ENCODE results near the gene VWA3B.
"Not testable (repeated sequence)": the region's sequence is repeated elsewhere in the genome, so short reads cannot be mapped to it uniquely, and the experiment has no call there.

VWA3B gene, protein sequence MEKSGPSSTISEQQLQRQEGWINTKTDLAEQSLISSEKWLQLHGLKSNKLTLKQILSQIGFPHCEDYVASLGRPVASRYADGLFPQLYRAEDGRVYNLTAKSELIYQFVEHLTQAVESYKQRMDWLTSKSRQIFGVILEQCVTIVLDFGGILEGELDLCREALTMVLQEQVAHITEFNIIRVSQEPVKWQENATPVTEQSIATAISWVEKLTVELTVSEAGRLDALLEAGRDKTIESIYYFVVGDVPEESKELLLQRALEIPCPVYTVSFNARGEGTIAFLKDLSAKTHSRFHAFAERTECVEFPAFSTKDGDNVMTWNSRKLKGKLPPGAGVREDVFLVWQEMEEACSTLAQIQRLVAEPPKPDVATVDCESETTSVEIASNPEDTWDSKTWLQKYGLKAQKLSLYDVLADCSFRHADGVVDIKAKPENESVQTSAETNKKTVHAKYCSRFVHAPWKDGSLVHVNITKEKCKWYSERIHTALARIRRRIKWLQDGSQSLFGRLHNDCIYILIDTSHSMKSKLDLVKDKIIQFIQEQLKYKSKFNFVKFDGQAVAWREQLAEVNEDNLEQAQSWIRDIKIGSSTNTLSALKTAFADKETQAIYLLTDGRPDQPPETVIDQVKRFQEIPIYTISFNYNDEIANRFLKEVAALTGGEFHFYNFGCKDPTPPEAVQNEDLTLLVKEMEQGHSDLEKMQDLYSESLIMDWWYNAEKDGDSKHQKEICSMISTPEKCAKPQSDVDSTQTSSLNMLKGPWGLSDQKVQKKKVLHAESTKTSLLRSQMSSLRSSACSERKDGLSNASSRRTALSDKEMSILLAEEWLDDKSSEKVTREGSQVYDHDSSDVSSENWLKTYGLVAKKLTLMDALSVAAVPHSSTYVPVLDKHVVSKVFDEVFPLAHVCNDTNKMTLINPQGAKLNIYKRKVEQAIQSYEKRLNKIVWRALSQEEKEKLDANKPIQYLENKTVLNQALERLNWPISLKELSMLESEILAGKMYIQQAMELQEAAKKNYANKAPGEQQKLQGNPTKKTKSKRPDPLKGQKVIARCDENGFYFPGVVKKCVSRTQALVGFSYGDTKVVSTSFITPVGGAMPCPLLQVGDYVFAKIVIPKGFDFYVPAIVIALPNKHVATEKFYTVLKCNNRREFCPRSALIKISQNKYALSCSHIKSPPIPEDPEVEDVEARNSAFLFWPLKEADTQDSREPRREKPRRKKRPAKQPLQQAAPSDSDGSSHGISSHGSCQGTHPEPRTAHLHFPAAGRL (N-terminal part only)

DNA sequence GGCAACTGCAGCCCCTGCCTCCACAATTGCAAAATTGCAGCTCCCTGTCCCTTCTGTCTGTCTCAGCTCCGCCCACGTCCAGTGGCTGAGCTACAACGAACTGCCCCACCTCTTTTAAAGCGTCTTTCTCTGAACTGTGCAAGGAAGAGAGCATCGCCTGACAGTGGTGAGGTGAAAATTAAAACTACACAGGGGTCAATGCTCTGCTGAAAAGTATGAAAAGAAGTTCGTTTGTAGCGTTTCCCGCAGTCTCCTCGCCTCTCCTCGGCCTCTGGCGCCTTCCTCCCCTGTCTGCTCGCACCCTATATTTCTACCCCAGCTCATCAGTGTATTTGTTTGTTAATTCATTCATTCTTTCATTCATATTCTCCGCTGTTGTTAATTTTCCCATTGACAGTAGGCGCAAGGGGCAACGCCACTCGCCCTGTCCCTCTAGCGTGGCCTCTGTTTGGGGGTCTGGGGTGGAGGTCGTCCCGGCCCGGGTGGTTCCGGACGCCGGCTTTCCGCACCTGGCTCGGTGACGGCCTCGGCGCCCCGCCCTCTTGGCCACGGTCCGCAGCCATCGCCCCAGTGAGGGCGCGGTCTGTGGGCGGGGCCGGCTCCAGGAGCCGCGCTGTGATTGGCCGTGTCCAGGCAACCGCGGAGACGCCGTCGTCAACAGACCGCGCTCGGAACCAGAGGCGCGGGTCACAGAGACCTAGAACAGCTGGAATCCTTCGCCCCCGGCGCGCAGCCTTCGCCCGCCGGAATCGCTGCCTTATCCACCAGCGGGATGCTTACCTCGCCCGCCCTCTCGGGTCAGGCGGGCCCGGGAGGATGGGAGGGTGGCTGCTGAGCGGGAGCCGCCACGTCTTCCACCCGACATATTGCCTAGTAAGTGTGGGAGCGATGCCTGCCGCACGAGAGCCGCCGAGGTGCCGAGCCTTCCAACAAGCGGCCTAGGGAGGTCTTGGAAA is at the start of gene VWA3B:
VWA3B (plus strand) TSS at position 677 of the 956 bp plus-strand sequence. CDS start 5,926 bp downstream, outside the sequence.
- DNase-seq, result peak; percentile 78

DNA sequence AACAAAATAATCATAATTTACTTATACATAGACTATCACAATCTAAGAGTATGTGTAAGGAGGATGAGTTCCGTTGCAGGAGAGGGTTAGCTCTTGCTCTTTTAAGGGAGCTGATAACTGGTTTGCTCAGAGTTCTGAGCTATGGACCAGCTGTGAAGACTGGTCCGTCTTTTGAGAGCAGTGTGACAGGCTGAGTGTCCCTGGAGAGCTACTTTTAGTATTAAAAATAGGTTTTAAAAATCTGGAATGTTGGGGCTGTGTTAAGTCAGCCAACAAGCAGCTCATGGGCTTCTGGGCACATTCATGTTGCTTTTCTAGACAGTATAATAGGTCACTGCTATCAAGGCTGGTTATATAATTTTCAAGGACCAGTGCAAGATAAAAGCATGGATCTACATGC is 49.8 kb upstream of the VWA3B start:
- DNase-seq, result no peak

DNA sequence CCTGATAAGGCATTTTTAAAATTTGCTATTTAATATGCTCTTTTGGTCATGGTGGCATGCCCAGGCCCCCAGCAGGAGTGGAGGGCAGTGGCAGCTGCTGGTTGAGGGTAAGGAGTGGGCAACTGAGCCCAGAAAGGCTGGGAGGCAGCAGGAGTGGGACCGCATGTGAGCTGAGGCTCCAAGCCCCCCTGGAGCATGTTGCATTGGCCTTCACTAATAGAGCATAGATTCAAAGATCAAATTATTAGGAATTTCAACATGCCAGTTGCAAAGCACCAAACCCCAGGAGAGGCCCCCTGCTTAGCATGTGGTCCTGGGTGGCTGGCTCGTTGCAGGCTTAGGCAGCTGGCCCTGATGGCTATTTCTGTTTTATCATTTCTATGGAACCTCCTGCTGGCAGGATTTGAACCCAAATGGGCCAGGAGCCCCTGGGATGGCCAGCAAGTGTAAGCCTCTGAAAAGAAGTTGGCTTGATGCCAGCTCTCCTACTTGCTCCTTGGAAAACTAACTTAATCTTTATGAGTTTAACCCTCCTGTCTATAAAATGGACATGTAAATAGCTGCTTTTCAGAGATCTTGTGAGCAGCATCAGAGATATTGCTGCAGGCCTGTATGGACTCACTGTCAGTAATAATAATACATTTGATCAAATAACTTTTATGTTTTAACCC is 49.2 kb upstream of the VWA3B start:
- no peak for DNase-seq

DNA sequence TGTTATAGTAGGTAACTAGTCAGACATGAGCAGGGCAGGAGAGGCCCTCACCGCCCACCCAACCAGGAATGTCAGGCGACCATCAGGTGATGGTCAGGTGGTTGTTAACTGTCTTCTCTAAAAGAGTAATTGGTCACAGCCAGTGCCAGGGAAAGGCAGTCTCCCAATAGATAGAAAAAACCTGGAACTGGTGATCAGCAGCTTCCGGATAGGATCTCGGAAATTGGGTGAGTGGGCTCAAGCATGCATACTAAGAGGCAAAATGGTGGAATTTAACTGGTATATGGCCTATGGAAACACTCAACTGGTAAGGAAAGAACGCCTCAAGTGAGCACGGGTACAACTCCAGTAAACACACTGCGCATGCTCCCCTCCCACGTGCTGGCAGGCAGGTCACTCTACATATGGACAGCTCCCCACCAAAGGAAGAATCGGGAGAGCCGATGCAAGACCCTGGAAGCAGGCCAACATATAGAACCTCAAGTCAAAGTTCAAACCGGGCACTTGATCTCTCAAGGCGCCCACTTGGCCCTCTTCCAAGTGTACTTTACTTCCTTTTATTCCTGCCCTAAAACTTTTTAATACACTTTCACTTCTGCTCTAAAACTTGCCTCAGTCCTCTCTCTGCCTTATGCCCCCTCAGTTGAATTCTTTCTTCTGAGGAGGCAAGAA is 47.7 kb upstream of the VWA3B start:
- DNase-seq, result no peak

DNA sequence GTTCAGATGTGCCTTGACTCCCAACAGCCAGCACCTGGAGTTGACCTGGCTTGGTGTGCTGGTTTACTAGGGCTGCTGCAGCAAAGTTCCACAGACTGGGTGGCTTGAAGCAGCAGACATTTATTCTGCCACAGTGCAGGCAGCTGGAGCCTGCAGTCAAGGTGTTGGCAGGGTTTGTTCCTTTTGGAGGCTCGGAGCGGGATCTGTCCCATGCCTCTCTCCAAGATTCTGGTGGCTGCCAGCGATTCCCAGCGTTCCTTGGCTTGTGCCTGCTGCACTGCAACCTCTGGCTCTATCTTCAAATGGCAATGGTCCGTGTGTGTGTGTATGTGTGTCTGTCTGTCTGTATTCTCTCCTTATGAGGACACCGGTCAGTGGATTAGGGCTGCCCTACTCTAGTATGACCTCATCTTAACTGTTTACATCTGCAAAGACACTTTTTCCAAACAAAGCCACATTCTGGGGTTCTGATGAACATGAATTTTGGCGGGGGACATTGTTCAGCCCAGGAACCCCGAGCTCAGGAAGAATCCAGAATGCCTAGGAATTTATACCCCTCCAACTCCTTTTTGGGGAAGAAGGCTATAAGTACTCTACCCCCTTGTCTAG is 46.5 kb upstream of the VWA3B start:
- no peak for DNase-seq

DNA sequence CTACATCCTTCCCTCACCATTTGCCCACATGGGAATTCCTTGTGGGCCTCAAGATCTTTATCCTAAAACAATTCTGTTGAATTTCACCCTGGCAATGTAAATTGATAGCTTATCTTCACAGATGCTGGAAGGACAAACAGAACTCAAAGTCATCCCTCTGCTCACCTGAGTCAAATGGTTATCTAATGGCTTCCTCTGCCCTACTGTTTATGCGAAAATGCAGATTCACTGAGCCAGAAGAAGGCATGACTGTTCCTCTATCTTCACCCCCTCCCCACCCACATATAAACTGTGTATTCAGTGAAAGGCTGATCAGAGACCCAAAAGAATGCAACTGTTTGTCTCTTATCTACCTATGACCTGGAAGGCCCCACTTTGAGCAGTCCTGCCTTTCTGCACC is 43.9 kb upstream of the VWA3B start:
- DNase-seq, result no peak

DNA sequence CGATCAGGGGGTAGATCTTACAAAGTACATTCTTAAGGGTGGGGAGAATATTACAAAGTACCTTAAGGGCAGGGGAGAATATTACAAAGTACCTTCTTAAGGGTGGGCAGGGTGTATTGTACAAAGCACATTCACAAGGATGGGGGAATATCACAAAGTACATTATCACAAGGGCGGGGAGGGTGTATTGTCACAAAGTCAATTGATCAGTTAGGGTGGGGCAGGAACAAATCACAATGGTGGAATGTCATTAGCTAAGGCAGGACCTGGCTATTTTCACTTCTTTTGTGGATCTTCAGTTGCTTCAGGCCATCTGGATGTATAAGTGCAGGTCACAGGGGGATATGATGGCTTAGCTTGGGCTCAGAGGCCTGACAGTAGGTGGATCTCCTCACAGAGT is 42.2 kb upstream of the VWA3B start:
- not testable (repeated sequence) for DNase-seq

DNA sequence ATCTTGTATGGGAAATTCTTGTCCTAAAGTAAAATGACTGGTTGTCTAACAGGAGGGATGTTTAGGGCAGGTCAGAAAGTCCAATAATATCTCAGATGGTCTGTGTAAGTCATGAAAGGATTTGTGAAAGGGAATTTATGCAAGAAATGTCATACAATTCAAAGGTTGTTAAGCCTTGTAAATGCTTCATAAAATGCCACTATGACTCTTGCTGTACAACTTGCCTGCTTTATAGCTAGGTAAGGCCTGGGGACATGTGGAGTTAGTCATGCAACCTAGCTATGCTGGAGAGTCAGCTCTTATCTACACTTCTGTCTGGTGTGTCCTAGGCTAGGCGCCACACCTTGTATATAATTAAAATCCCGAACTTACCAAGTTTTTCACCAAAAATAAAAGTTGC is 36.9 kb upstream of the VWA3B start:
- no peak for DNase-seq

DNA sequence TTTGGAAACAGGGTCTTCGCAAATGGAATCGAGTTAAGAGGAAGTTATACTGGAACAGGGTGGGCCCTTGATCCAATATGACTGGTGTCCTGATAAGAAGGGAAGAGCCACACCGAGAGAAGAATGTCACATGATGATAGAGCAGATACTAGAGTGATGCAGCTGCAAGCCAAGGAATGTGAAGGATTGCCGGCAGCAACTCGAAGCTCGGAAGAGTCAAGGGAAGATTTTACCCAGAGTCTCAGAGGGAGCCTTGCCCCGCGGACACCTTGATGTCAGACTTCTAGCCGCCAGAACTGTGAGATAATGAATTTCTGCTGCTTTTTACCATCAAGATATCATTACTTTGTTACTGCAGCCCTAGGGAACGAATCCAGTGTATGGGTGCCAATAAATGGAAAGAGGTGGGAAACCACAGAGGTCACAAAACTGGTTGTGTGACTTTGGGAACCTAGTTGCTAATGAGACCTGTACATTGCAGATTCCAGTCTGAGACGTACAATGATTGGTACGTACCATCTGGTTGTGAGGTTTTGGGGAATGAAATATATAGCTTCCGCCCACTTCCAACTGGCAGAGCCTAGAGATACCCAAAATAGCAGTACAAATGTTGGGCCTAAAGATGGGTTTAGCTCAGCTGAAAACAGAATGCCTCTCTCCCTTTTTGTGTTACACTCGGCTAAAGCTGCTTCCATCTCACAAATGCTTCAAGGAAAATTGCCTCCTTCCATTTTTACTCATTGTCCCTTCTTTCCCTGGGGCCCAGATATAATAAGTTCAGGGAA is 28.6 kb upstream of the VWA3B start:
- no peak for DNase-seq

DNA sequence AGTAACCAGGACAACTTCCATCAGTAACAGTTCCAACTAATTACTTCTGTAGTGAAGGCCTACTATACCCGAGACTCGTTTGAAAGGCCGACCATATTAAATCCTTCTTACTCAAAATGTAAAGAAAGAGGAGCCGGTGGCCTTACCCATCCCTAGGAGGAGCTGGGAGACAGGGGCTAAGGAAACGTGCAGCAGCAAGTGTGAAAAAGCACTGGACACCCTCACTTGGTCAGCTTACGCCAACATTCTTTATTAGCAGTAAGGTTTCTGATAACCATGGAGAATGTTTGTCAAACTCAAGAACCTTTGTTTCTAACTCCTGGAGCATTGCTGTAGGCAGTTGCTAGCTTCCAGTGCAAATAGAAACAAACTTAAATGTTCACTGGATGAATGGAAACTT is 26.7 kb upstream of the VWA3B start:
- DNase-seq, result no peak

DNA sequence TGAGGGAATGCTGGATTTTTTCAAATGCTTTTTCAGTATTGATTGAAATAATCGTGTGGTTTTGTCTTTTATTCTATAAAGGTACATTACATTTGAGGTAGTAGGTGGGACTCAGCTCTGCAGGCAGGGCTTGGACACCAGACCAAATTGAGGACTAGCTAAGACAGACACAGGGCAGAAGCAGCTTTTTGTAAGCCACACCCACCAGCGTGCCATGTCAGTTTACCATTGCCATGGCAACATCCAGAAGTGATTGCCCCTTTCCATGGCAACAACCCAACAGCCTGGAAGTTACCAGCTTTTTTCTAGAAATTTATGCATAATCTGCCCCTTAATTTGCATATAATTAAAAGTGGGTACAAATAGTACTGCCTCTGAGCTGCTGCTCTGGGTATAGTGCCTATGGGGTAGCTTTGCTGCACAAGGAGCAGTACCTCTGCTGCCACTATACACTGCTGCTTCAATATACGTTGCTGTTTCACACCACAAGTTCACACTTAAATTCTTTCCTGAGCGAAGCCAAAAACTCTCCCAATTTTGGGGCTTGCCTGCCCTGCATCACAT is 23.6 kb upstream of the VWA3B start:
- DNase-seq, result no peak

DNA sequence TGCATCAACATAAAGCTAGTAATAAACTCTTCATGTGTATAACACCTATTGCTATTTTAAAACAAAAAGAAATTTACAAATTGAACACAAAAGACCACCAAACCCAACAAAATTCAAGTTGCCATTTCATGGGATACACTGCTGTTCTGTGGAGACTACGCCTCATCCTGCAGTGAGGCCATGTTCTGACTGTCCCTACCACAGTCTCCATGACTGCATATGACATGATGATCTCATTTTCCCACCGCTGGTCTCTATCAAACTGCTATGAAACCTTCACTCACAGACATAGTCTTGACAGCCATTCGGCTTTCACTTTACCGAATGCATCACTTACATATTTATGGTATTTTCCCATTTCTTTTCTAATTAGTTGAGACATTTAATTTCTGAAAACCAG is 21.2 kb upstream of the VWA3B start:
- DNase-seq, result no peak

DNA sequence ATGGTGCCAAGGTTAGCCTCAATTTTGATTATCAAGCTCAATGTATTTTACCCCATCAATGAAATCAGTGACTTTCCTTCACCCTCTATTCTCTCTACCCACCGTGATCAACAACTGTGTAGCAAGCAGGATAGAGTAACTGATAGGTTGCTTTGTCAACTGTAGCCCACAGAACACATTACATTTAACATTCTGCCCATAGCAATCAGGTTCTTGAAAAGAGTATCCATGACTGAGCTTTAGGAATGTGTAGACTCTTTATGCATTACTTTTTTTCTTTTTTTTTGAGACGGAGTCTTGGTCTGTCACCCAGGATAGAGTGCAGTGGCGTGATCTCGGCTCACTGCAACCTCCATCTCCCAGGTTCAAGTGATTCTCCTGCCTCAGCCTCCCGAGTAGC is 19.8 kb upstream of the VWA3B start:
- DNase-seq, result no peak

DNA sequence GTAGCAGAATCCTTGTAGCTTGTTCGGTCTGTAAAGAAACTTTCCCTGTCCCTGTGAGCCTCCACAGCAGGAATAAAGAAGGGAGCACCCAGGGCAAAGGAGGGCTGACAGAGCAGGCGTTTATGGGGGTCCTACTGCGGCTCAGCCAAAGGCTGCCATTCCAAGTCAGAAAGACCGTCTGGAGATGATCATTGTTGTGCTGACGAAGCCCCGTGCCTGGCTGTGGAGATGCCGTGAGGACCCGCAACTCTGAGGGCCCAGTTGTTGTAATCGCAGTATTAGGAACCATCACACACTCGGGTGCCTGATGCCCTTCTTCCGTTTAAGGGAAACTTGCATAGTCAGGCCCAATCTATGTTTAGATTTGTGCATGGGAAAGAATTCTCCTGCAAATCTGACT is 16.9 kb upstream of the VWA3B start:
- no peak for DNase-seq

DNA sequence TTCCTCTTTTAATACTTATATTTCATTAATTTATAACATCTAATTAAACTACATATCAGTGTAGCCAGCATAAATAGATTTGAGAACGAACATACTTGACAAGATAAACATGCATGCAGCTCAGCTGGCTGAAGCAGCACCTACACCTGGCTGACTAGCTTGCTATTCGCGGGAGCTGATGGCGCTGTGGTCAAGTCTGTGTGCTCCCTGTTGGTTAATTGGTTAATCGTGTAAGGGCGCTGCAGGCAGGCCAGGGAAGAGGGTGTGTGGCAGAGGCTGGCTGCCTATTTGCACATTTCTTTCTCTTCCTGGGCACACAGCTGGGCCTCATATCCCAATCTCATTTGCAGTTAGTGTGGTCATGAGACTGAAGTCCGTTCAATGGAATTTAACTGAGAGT is 14.5 kb upstream of the VWA3B start:
- no peak for DNase-seq

DNA sequence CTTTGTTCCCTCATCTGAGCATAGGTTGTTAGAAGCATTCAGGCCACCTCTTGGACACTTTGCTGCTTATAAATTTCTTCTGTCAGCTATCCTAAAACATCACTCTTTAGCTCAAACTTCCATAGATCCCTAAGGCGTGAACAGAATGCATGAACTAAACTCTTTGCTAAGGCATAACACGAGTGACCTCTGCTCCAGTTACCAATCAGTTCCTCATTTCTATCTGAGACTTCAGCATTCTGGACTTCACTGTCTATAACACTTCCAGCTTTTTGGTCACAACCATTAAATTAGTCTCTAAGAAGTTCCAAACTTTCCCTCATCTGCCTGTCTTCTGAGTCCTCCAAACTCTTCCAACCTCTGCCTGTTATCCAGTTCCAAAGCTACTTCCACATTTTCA is 8.3 kb upstream of the VWA3B start:
- DNase-seq, result no peak

DNA sequence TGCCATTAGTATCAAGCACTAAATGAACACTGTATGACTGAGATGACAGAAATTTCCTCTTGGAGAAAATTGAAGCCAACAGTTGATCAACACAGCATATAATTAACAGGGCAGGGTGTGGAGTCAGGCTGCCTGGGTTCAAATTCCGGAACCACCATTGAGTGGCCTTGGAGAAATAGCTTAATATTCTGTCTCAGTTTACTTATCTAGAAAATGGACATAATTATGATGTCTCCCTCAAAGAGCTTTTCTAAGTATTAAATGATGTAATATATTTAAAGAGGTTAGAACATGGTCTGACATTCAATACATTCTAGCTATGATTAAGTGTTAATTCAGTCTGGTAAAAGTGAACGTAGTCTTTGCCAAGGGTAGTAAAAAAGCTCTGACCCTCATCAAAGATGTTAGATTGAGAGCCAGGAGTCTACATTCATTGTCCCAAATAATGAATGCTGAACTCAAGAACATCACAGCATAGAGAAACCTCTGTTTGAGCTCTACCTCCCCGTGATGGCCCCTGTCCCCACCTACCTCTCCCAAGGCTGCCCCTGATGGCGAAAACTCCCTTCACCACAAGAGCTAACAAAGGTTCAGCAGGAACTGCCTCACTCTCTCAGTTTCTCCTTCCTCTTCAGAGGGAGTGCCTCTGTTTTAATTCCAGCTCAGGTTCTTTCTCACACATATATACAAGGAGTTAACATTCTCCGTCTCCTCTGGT is 2.7 kb upstream of the VWA3B start:
- no peak for DNase-seq

DNA sequence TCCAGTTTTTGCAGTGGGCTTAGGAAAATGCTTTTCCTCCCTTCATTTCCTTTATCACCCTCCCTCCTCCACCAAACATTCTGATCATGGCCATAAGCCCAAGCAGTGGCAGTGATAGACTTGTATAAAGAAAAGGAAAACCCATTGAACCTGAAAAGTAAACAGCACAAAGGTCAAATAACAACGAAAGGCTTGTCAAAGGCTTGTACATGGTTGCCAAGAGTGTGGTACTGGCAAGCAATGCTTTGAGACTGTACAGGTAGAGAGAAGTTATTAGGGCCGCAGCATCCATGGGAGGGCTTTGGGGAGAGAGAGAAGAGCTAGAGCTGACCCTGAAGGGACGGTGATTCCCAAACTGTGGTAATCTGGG is 2.1 kb upstream of the VWA3B start:
- DNase-seq, result no peak

DNA sequence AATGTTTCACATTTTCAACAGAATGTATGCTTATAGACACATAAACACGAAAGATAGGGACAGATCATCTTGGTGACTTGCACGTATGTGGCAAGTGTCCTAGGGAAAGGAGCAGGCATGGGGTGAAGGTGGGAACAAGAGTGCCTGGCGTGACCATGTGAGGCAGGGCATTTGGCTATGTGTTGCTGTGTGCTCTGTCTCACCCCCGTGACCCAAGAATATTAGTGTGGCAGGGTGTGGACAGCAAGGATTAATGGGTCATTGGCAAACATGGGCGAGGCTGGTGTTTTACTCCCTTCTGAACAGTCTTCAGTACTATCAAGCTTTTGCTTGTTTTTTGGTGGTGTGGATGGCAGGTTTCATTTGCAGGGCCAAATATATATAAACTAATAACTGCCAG is 1.3 kb upstream of the VWA3B start:
- no peak for DNase-seq

Data from stimulated activated CD4-positive, alpha-beta T cell treated with anti-CD3 and anti-CD28 coated beads, Interleukin-15, amount 100 ng/mL, for 24 hours (primary cell).